ENCODE results near the gene HAND2.

Gene HAND2

GRCh38 chr4:173502282-173502681 lies 27.7 kb downstream of the HAND2 start:
- no peak for TF ChIP-seq CTCF (IDR thresholded peaks at IDR 0.05; ENCODE audit: unreplicated experiment in 3 of 3)
- Mint-ChIP-seq H3K4me1 (peaks cover 13% of the 10 kb centered on the region), H3K9me3 (peaks cover 7% of the 10 kb centered on the region), H3K4me3 (no peak overlapping the region), H3K36me3 (ENCODE audit: low read depth) (no peaks in the 10 kb centered on the region), H3K27ac (no peak overlapping the region), H3K27me3 (ENCODE audit: low read depth) (peaks cover 100% of the 10 kb centered on the region)

- TF ChIP-seq CTCF (IDR thresholded peaks at IDR 0.05; ENCODE audit: unreplicated experiment in 3 of 3): no peak
- peaks cover 7% of the 10 kb centered on the region for H3K9me3 Mint-ChIP-seq
- H3K27ac Mint-ChIP-seq: no peak overlapping the region
- peaks cover 100% of the 10 kb centered on the region for H3K27me3 Mint-ChIP-seq (ENCODE audit: low read depth)
- peaks cover 12% of the 10 kb centered on the region for H3K4me1 Mint-ChIP-seq
- H3K36me3 Mint-ChIP-seq (ENCODE audit: low read depth): no peaks in the 10 kb centered on the region
- peak overlapping the region; percentile 22 to 69 (median 47) for H3K4me3 Mint-ChIP-seq
Measured at GRCh38 chr4:173501592-173502150, 28.4 kb downstream of the HAND2 start.

- no peak for TF ChIP-seq CTCF (IDR thresholded peaks at IDR 0.05; ENCODE audit: unreplicated experiment in 3 of 3)
- Mint-ChIP-seq H3K36me3 (ENCODE audit: low read depth) (no peaks in the 10 kb centered on the region), H3K9me3 (peaks cover 7% of the 10 kb centered on the region), H3K27me3 (ENCODE audit: low read depth) (peaks cover 100% of the 10 kb centered on the region), H3K4me3 (peak overlapping the region; percentile 47 to 69 (median 52)), H3K4me1 (peaks cover 12% of the 10 kb centered on the region), H3K27ac (no peak overlapping the region)
Measured at GRCh38 chr4:173500841-173501591, 29.0 kb downstream of the HAND2 start.

GRCh38 chr4:173499658-173500535 lies 30.1 kb downstream of the HAND2 start:
- peak overlapping the region; percentile 54 to 78 (median 69) for H3K4me3 Mint-ChIP-seq
- TF ChIP-seq CTCF (IDR thresholded peaks at IDR 0.05; ENCODE audit: unreplicated experiment in 3 of 3): no peak
- H3K36me3 Mint-ChIP-seq (ENCODE audit: low read depth): no peaks in the 10 kb centered on the region
- peaks cover 12% of the 10 kb centered on the region for H3K4me1 Mint-ChIP-seq
- H3K9me3 Mint-ChIP-seq: peaks cover 7% of the 10 kb centered on the region
- H3K27ac Mint-ChIP-seq: no peak overlapping the region
- peaks cover 96% of the 10 kb centered on the region for H3K27me3 Mint-ChIP-seq (ENCODE audit: low read depth)

GRCh38 chr4:173498771-173499170 lies 31.3 kb downstream of the HAND2 start:
- no peaks in the 10 kb centered on the region for H3K36me3 Mint-ChIP-seq (ENCODE audit: low read depth)
- no peak overlapping the region for H3K4me3 Mint-ChIP-seq
- H3K9me3 Mint-ChIP-seq: peaks cover 3% of the 10 kb centered on the region
- peaks cover 10% of the 10 kb centered on the region for H3K4me1 Mint-ChIP-seq
- peaks cover 96% of the 10 kb centered on the region for H3K27me3 Mint-ChIP-seq (ENCODE audit: low read depth)
- no peak for TF ChIP-seq CTCF (IDR thresholded peaks at IDR 0.05; ENCODE audit: unreplicated experiment in 3 of 3)
- no peak overlapping the region for H3K27ac Mint-ChIP-seq

All from nephron (organoid).